Measurements from ENCODE around the gene ZNF681.

GRCh38 chr19:23778566-23778965 lies 19.9 kb upstream of the ZNF681 start:
- no peak for TF ChIP-seq SUZ12 (IDR thresholded peaks at IDR 0.05; ENCODE audit: extremely low read depth, insufficient read depth, insufficient read length)
- no peak for TF ChIP-seq YY1 (IDR thresholded peaks at IDR 0.05; ENCODE audit: insufficient read depth, insufficient read length)

All from NT2/D1 (cell line).